ENCODE results near the gene APCDD1.
A peak's percentile ranks its signal among the peaks of the same experiment; 100 is the strongest.

APCDD1 gene

GRCh38 chr18:10521566-10521965, 67.1 kb downstream of the APCDD1 start:
- Histone ChIP-seq H3K27me3 (ENCODE audit: control insufficient read depth, insufficient read depth, low read length) (no peaks in the 10 kb centered on the region), H3K27ac (no peak overlapping the region), H3K4me1 (no peaks in the 10 kb centered on the region), H3K79me2 (peaks cover 4% of the 10 kb centered on the region), H2AFZ (no peak overlapping the region), H3K9me3 (ENCODE audit: control insufficient read depth, low read length) (no peaks in the 10 kb centered on the region), H3K9ac (no peak overlapping the region), H3K4me3 (ENCODE audit: low read depth, low read length) (no peak overlapping the region), H3K4me2 (ENCODE audit: low read length) (no peak overlapping the region), H3K36me3 (ENCODE audit: control insufficient read depth, insufficient read depth, low read length) (no peaks in the 10 kb centered on the region)
- TF ChIP-seq CTCF (IDR thresholded peaks at IDR 0.05) = no peak

DNA sequence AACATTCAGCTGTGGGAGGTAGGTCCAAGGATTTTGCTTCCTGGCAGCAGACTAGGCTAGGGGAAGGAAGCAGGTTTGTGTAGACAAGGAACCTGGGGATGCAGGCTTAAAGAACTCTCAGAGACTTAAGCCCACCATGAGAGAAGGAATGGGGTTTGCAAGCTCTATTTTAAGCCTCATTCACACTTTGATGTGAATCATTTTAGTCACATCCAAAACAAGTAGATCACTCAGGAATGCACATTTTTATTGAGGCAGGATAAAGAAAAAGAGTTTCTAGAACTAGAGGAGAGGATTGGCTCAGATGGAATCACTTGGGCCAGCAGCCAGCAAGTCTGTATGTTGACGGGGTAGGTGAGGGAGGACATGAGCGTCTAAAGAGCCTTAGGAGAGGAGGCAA, 68.1 kb downstream of the APCDD1 start:
- H3K79me2 ChIP-seq = peaks cover 9% of the 10 kb centered on the region
- no peak overlapping the region for H3K4me2 ChIP-seq (ENCODE audit: low read length)
- no peak overlapping the region for H3K27ac ChIP-seq
- H3K9me3 ChIP-seq (ENCODE audit: control insufficient read depth, low read length) = no peaks in the 10 kb centered on the region
- no peak overlapping the region for H3K4me3 ChIP-seq (ENCODE audit: low read depth, low read length)
- peak overlapping the region; percentile 9 for H2AFZ ChIP-seq
- no peak for TF ChIP-seq CTCF (IDR thresholded peaks at IDR 0.05)
- H3K9ac ChIP-seq = no peak overlapping the region
- no peaks in the 10 kb centered on the region for H3K27me3 ChIP-seq (ENCODE audit: control insufficient read depth, insufficient read depth, low read length)
- H3K36me3 ChIP-seq (ENCODE audit: control insufficient read depth, insufficient read depth, low read length) = no peaks in the 10 kb centered on the region
- peaks cover 2% of the 10 kb centered on the region for H3K4me1 ChIP-seq

GRCh38 chr18:10523544-10523943, 69.1 kb downstream of the APCDD1 start:
- Histone ChIP-seq H3K79me2 (peaks cover 10% of the 10 kb centered on the region), H3K27me3 (ENCODE audit: control insufficient read depth, insufficient read depth, low read length) (no peaks in the 10 kb centered on the region), H3K27ac (no peak overlapping the region), H3K4me1 (peaks cover 2% of the 10 kb centered on the region), H3K4me3 (ENCODE audit: low read depth, low read length) (no peak overlapping the region), H3K9me3 (ENCODE audit: control insufficient read depth, low read length) (no peaks in the 10 kb centered on the region), H3K9ac (no peak overlapping the region), H3K36me3 (ENCODE audit: control insufficient read depth, insufficient read depth, low read length) (no peaks in the 10 kb centered on the region), H3K4me2 (ENCODE audit: low read length) (no peak overlapping the region), H2AFZ (no peak overlapping the region)
- no peak for TF ChIP-seq CTCF (IDR thresholded peaks at IDR 0.05)

DNA sequence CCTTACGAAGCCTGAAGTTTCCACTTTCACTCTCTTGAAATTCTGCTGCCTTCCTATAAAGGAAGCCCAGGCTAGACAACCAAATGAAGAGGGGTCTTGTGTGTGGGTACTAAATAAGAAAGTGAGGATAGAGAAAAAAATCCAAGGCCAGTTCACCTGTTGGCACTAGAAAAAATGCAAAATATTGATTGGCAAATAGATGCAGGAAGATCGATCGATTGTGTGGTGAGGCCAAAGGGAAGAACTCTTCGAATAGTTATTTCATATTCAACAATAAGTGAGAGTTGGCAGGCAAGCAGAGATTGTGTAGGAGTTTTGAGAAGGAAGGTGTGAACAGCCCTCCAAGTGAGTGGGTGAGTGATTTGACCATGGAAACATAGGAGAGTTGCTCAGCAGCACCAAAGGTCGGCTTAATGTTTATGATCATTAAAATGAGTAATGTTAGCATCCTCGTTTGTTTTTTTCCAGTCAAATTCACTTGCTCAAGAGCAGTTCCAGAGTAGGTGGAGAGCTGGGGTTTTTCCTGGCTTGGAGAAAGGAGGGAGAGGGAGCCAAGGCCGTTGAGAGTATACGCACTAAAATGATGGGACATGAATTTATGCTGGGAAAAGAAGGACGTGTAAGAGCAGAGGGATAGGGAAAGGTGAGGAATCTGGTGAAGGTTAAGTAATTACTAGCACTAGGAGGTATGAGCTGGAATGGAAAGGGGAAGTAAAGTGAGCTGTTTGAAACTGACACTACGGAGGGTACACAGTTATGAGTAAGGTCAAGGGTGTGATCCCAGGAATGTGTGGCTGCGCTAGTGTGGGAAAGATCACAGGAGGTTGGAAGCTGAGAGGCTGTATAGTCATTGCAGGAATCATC, 70.3 kb downstream of the APCDD1 start:
- Histone ChIP-seq H2AFZ (peak overlapping the region; percentile 86), H3K9me3 (ENCODE audit: control insufficient read depth, low read length) (no peaks in the 10 kb centered on the region), H3K27me3 (ENCODE audit: control insufficient read depth, insufficient read depth, low read length) (no peaks in the 10 kb centered on the region), H3K27ac (no peak overlapping the region), H3K4me2 (ENCODE audit: low read length) (no peak overlapping the region), H3K79me2 (peaks cover 10% of the 10 kb centered on the region), H3K9ac (no peak overlapping the region), H3K4me1 (peaks cover 2% of the 10 kb centered on the region), H3K36me3 (ENCODE audit: control insufficient read depth, insufficient read depth, low read length) (no peaks in the 10 kb centered on the region), H3K4me3 (ENCODE audit: low read depth, low read length) (no peak overlapping the region)
- TF ChIP-seq CTCF (IDR thresholded peaks at IDR 0.05) = no peak

DNA sequence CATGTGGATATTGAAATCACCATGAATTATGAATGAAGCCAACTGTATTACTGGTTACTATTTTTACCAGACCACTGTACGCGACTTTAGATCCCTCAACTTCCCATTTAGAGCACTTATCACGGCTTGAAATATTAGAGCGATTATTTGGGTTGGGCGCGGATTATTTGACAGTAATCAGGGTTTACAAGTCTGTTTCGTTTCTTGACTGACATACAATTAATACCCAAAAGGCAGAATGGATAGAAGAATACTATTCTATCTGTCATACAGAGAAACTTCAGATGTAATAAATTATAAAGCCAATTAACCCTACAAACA, 70.9 kb downstream of the APCDD1 start:
- Histone ChIP-seq H3K27me3 (ENCODE audit: control insufficient read depth, insufficient read depth, low read length) (no peaks in the 10 kb centered on the region), H3K9ac (no peak overlapping the region)

More for the DNA sequence above, 70.9 kb downstream of the APCDD1 start:
- peaks cover 2% of the 10 kb centered on the region for H3K4me1 ChIP-seq
- peaks cover 10% of the 10 kb centered on the region for H3K79me2 ChIP-seq
- H3K4me2 ChIP-seq (ENCODE audit: low read length) = peak overlapping the region; percentile 95
- no peak for TF ChIP-seq CTCF (IDR thresholded peaks at IDR 0.05)
- no peaks in the 10 kb centered on the region for H3K36me3 ChIP-seq (ENCODE audit: control insufficient read depth, insufficient read depth, low read length)
- H3K4me3 ChIP-seq (ENCODE audit: low read depth, low read length) = peak overlapping the region; percentile 86
- no peaks in the 10 kb centered on the region for H3K9me3 ChIP-seq (ENCODE audit: control insufficient read depth, low read length)
- peak overlapping the region; percentile 86 for H2AFZ ChIP-seq
- H3K27ac ChIP-seq = peak overlapping the region; percentile 66
